AG04450 (cell line): Measurements from ENCODE around the gene IFNLR1. TPM values are rescaled to one million over a fixed set of nuclear protein-coding genes. Genes with fewer than 3 reads are reported as not detected.

ENCODE experiments used
- CTCF ChIA-PET: fragments of 300-600, 350-600 bp; formaldehyde crosslinking; extraction: SDS; loops from one replicate; lab custom pipeline; 2022; ENCODE audit warnings: antibody characterized with exemption, inconsistent platforms; lab: Charles Lee
- POLR2A ChIA-PET: fragments of 350-600 bp; formaldehyde crosslinking; extraction: SDS; loops from one replicate; lab custom pipeline; 2021; ENCODE audit warnings: antibody characterized with exemption, inconsistent platforms; lab: Yijun Ruan, JAX
- DNase-seq: peaks from one replicate; pipeline ENCODE4 v3.0.0-alpha.2; 2011; ENCODE audit warnings: low read depth, low spot score
- H3K27ac ChIP-seq: one replicate; pipeline ENCODE4 v1.5.1; 2012; ENCODE audit warnings: low read depth, low read length, control low read depth
- H3K27me3 ChIP-seq: one replicate; pipeline ENCODE4 v1.6.0; 2012; ENCODE audit warnings: low read length; ENCODE audit not compliant: control insufficient read depth, insufficient read depth
- H3K4me3 ChIP-seq: 2 replicates; pipeline ENCODE4 v1.5.1; 2011; ENCODE audit warnings: mild to moderate bottlenecking, low read depth, low read length, control low read depth
- H3K9me3 ChIP-seq: 2 replicates; pipeline ENCODE4 v1.5.1; 2012; ENCODE audit warnings: low read length; ENCODE audit not compliant: control insufficient read depth, insufficient read depth
- CTCF ChIP-seq: IDR thresholded peaks from 2 replicates; pipeline ENCODE4 v1.5.1; 2011; ENCODE audit warnings: low read depth, low read length, control low read depth, inconsistent platforms
- polyA plus RNA-seq: library from polyadenylated mRNA; depleted of rRNA; stranded (reverse); fragments of >200 nt; gene quantifications from 2 replicates; pipeline ENCODE4 v1.2.3, GENCODE V29; 2011

Gene IFNLR1
- polyA plus RNA-seq, 1 experiment = not detected

GRCh38 chr1:24169286-24169685 is 17.8 kb downstream of the IFNLR1 start:
- CTCF ChIA-PET = interaction anchor here (1.5 to 2.0 kb wide), 2 partner anchors 19 to 30 kb away, joined by 5 read pairs; no protein-coding TSS in a partner anchor
- Histone ChIP-seq H3K27me3 (peaks cover 33% of the 10 kb centered on the region), H3K4me3 (no peak overlapping the region), H3K27ac (no peak overlapping the region), H3K9me3 (no peaks in the 10 kb centered on the region)
- no peak for TF ChIP-seq CTCF
- POLR2A ChIA-PET = no interaction called here
- DNase-seq = no peak

- ChIA-PET CTCF (interaction anchor here (1.0 to 2.0 kb wide), 4 partner anchors 18 to 223 kb away, joined by 4 to 6 read pairs (median 5); no protein-coding TSS in a partner anchor), POLR2A (no interaction called here)
- Histone ChIP-seq H3K27me3 (peaks cover 35% of the 10 kb centered on the region), H3K9me3 (no peaks in the 10 kb centered on the region), H3K27ac (no peak overlapping the region), H3K4me3 (no peak overlapping the region)
- no peak for TF ChIP-seq CTCF
- DNase-seq = no peak
These were observed 18.8 kb downstream of the IFNLR1 start for GRCh38 chr1:24168245-24168644.

- no peaks in the 10 kb centered on the region for H3K9me3 ChIP-seq
- H3K27ac ChIP-seq = no peak overlapping the region
- CTCF ChIA-PET = interaction anchor here (0.6 to 1.4 kb wide), 3 partner anchors 13 to 420 kb away, joined by 3 to 4 read pairs (median 4); no protein-coding TSS in a partner anchor
- POLR2A ChIA-PET = no interaction called here
- no peak overlapping the region for H3K4me3 ChIP-seq
- no peak for TF ChIP-seq CTCF
- no peak for DNase-seq
- H3K27me3 ChIP-seq = peaks cover 32% of the 10 kb centered on the region
These were observed 20.1 kb downstream of the IFNLR1 start for GRCh38 chr1:24167008-24167407.

GRCh38 chr1:24165500-24165899 is 21.6 kb downstream of the IFNLR1 start:
- peaks cover 35% of the 10 kb centered on the region for H3K27me3 ChIP-seq
- no peak overlapping the region for H3K27ac ChIP-seq
- DNase-seq = no peak
- CTCF ChIA-PET = interaction anchor here (1.4 kb wide), 1 partner anchor 15 kb away, joined by 5 read pairs; no protein-coding TSS in a partner anchor
- H3K9me3 ChIP-seq = no peaks in the 10 kb centered on the region
- POLR2A ChIA-PET = no interaction called here
- H3K4me3 ChIP-seq = no peak overlapping the region
- no peak for TF ChIP-seq CTCF

DNA sequence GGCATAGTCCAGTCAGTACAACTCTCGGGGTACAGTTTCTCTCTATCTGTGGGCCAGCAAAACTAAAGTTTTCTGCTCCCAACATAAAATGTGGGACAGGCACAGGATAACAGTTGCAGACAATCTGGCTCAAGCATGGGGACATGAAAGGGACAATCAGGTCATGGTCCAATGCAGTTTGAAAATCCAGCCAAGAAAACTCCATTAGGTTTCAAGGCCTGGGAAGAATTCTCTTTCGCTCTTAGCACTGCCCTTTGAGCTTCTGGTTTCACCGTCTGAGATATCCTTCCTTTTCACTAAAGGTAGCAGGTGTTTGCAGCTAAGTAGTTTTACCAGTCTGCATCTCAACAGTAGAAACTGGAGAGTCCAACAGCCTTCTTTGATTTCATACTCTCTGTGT is 23.1 kb downstream of the IFNLR1 start:
- Histone ChIP-seq H3K9me3 (no peaks in the 10 kb centered on the region), H3K27me3 (peaks cover 37% of the 10 kb centered on the region), H3K27ac (no peak overlapping the region), H3K4me3 (no peak overlapping the region)
- ChIA-PET CTCF (no interaction called here), POLR2A (no interaction called here)
- DNase-seq = no peak
- TF ChIP-seq CTCF = no peak
